ENCODE measurements around the gene RHOG. TPM values are rescaled to one million over a fixed set of nuclear protein-coding genes. Genes with fewer than 3 reads are reported as not detected.

Gene RHOG
- total RNA-seq, 1 experiment from 2014 or later = 50.9 TPM

DNA sequence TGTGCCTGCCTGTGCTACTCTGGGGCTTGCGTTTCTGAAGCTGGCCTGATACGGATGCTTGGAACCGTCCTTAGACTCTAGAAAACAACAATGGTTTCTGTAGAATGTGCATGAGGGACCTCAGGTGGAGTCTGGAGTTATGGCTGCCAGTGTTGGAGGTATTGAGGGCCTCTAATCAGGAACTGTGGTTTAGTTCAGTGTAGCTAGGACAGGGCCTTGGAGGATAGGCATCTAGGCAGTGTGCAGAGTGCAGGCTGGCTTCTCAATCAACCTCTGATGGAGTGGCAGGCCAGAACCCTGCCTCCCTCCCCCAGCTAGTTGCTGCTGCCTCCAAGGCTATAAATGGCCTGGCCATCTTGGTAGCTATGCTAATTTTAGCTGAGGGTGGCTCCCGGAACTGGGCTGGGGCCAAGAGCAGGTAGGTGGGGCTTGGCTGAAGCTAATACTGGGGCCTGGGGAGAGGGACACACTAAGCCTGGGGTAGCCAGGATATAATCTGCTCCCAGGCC is 18.7 kb upstream of the RHOG start:
- no peak for DNase-seq (ENCODE audit: low spot score)

DNA sequence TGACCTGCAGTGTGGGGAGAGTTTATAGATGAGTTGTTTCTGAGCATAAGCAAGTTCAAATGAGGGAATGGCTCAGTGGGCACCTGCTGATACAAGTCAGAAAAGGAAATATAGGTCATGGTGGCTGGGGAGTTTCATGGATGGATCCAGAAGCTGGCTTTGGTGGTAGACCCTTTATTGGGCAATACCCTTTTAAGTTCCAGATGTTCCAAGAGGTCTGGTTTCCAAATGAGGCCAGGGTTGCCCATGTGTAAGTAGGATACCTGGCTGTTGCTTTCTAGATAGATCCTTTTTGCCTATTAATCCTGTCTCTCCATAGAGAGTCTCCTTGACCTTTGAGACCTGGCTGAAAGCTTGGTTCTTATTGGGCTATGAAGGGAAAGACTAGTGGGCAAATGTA is 16.9 kb upstream of the RHOG start:
- no peak for DNase-seq (ENCODE audit: low spot score)

DNA sequence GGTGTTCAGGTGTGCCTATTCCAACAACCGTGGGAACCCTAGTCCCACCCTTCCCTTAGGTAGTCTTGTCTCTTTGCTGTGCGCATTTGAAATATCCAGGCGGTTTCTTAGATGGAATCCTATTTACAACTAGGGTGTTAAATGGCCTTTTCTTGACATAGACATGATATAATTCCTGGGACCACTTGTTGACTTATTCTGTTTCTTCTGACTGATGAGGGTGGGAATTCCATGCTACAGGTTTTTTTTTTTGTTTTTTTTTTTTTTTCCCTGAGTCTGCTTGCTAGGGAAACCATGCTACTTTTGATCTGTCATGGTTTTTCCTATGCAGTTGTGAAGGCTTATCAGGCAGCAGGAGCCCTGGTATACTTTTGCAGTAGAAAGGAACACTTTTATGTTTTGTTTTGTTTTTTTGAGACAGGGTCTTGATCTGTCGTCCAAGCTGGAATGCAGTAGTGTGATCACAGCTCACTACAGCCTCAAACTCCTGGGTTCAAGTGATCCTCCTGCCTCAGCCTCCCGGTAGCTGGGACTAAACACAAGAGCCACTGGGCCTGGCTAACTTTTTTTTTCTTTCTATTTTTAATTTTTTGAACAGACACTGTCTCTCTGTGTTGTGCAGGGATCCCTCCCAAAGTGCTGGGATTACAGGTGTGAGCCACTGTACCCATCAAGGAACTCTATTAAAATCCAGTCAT is 16.2 kb upstream of the RHOG start:
- no peak for DNase-seq (ENCODE audit: low spot score)

DNA sequence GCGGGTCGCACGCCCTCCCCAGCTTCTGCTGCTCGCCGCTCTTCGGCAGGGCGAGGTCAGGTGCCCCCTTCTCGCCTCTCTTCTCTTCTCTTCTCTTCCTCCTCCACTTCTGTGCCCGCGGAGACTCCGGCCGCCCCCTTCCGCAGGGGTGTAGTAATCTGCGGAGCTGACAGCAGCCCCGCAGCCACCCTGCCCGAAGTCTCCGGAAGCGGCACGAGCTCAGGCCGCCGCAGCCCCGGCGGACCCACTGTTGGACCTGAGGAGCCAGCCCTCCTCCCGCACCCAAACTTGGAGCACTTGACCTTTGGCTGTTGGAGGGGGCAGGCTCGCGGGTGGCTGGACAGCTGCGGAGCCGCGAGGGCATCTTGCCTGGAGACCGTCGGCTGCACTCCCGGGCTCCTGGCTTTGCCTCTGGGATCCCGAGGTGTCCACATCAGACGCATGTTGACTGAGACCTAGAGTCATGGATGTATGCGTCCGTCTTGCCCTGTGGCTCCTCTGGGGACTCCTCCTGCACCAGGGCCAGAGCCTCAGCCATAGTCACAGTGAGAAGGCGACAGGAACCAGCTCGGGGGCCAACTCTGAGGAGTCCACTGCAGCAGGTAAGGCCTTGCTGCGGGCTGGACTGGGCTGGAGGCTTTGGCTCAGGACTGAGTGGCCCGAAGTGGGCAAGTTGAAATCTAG is 15.2 kb upstream of the RHOG start:
- DNase-seq (ENCODE audit: low spot score) = peak; percentile 30

DNA sequence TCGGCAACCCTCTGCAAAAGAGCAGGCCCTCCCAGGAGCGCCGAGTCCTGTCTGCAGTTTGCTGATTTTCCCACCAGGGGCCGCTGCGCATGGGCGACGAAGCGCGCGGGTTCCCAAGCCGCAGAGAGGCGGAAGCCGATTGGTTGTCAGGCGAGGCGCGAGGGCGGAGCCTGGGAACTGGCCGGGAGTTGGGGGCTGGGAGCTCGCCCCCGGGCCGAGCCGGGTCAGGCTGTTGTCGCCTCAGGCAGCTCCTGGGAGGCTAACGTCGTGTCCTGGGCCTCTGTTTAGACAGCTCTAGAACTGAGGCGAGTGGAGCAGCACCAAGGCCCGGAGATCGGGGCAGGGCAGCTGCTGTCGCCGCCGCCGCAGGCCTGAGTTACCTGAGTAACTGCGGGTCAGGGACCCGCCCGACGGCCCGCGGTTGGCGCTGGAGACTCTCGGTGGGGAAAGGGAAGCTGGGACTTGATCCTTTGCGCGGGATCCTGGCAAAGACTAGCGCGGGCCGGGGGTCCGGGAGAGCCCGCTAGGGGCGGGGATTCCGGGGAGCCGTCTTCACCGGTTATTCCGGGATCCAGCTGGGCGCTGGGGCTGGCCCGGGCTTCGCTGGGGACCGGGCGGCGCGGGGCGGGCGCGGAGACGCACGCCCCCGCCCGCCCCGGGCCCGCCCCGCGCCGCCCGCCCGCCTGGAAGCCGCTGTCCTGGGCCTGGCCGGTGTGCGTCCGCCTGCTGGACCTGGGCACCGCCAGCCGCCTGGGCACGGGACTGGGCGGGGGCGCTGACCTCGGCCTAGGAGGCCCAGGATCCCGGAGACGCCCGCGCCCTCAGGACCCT is 14.4 kb upstream of the RHOG start, which contains the start of gene STIM1:
TSS of gene STIM1 (plus strand) at position 688 of the 831 bp plus-strand sequence. CDS start 607 bp downstream, outside the sequence.
- DNase-seq (ENCODE audit: low spot score) = peak; percentile 87

DNA sequence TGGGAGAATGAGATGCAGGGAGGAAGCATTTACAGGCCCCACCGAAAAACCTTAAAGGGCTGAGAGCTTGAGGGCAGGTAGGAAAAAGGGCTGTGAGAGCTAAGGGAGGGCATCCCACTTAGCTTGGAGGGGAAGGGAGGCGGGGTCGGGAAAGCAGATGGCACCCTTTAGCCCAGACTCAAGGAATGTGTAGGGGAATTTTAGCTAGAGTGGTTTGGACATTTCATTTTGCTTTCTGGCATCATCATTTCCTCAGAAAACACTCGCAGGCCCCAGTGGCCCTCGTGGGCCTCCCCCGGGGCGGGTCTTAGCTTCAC is 13.9 kb upstream of the RHOG start:
- DNase-seq (ENCODE audit: low spot score) = no peak

DNA sequence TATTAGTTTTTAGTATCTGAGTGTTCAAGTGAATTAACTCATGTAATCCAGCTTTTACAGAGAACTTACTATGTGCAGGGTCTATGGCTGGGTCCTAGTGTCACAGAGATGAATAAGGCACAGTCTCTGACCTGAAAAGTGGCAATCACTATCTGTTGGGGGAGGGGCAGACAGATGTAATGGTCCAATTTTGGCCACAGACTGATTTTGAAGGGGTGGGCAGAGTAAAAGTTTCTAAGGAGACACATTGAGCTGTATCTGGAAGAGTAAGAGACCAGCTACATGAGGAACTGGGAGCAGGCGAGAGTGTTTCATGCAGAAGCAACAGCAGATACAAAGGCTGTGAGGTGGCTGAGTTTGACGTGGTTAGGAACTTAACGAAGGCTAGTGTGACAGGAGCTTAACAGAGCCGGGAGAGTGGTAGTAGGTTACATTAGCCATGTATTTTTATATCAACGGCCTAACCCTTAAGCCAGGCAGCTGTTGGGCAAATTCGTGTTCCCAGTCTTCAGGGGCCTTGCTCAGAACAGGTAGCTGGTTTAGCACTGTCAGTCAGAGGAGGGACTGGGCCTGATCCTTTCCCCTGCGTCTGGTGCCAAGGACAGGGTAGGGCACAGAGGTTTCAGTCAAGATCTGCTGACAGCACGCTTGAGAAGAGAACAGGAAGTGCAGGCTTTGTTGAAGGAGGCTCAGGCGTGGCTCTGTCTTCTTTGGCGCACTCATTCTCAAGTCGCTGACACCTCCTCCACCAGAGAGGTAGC is 13.3 kb upstream of the RHOG start:
- no peak for DNase-seq (ENCODE audit: low spot score)

DNA sequence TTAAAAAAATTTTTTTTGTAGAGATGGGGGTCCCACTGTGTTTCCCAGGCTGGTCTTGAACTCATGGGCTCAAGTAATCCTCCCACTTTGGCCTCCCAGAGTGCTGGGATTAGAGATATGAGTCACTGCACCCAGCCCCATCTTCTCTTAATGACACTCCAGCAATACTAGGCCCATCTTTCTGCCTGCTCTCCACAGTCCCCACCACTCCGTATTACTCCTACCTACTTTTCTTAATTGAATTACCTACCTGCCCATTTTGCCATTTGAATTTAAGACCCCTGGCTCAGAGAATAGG is 12.7 kb upstream of the RHOG start:
- DNase-seq (ENCODE audit: low spot score) = no peak

DNA sequence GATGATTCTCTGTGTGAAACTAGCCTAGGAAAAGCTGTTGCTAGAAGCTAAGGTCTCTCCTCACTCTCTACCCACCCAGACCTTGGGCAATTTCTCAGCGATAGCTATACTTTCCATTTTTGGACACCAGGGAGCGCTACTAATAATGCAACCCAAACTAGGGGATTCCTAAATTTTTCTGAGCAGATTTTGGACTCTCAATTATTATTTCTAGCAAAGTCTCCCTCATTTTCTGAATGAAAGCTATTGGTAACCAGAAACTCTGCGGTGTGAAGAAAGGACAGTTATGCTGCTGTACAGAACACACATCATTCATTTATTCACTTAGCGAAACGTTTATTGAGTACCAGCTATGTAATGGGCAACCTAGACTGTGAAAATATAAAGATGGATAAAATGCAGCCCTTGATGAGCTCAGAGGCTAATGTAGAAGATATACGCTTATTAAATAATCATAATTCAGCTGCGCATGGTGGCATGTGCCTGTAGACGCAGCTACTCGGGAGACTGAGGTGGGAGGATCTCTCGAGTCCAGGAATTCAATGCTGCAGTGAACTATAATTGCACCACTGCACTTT is 8.6 kb upstream of the RHOG start:
- DNase-seq (ENCODE audit: low spot score) = peak; percentile 41

DNA sequence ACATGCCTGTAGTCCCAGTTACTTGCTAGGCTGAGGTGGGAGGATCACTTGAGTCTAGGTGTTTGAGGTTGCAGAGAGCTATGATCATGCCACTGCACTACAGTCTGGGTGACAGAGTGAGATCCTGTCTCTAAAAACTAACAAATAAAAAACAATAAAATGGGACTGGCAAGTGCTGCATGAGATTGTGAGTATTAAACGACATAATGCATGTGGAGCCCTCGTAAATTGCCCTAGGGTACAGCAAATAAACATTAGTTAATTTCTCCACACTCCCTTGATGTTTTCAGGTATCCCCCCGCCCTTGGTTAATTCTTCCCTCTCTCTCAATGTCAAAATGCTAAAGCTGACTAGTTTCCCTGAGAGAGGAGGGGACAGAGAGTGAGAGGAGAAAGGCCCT is 4.9 kb upstream of the RHOG start:
- no peak for DNase-seq (ENCODE audit: low spot score)

DNA sequence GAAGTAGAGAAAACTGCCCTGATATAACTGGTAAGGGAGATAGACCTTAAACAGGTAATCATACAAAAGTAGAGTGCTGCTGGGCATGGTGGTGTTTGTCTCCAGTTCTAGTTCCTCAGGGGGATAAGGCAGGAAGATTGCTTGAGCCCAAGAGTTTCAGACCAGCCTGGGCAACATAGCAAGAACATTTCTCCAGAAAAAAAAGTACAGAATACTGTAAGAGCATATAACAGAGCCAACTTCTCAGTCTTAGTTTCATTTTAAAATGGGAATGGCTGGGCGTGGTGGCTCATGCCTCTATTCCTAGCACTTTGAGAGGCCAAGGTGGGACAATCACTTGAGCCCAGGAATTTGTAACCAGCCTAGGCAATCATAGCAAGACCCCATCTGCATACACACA is 4.5 kb upstream of the RHOG start:
- no peak for DNase-seq (ENCODE audit: low spot score)

DNA sequence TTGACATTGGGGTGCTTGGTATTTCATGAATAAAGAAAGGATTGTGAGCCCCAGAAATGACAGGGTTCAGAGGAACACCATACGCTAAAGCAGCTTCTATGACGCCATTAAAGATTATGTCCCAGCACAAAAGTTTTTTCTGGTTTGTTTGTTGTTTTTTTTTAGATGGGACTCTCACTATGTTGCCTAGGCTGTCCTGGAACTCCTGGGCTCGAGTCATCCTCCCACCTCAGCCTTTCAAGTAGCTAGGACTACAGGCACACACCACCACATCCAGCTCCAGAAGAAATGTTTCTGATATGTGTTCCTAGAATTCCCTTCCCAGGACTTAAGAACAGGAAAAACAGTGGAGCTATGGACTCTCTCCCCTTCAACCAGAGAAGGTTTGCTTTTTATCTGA is 2.6 kb upstream of the RHOG start:
- no peak for DNase-seq (ENCODE audit: low spot score)

DNA sequence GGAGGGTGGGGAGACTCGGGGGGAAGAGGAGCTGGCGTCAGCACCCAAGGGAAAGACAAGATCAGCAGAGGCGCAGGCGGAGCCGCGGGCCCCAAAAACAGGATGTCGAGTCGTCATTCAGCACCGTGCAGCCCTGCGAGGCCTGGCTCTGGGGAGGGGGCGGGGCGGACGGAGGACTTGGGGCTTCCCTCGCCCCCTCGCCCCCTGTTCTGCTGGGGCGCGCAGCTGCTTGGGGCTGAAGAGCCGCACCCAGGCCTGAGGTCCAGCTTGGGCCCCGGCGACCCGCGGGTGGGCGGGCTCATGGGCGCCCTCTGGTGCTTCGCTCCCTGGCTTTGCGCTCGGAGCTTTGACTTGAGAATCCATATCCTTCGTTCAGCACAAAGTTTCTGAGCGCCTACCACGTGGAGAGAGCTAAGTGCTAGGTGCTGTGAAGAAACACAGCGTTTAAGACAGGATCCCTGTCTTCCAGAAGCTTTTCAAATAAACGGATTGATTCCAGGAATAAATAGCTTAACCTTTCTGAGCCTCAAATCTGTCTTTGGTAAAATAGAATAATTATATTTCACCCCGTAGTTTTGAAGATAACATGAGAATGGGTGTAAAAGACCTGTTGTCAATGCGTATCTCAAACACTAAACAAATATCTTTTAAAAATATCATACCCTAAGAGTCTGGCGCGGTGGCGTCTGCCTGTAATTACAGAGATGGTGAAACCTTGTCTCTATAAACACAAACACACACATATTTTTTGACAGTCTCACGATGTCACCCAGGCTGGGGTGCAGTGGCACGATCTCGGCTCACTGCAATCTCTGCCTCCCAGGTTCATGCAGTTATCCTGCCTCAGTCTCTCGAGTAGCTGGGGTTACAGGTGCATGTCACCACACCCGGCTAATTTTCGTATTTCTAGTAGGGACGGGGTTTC is 929 bp upstream of the RHOG start:
- peak; percentile 80 for DNase-seq (ENCODE audit: low spot score)

DNA sequence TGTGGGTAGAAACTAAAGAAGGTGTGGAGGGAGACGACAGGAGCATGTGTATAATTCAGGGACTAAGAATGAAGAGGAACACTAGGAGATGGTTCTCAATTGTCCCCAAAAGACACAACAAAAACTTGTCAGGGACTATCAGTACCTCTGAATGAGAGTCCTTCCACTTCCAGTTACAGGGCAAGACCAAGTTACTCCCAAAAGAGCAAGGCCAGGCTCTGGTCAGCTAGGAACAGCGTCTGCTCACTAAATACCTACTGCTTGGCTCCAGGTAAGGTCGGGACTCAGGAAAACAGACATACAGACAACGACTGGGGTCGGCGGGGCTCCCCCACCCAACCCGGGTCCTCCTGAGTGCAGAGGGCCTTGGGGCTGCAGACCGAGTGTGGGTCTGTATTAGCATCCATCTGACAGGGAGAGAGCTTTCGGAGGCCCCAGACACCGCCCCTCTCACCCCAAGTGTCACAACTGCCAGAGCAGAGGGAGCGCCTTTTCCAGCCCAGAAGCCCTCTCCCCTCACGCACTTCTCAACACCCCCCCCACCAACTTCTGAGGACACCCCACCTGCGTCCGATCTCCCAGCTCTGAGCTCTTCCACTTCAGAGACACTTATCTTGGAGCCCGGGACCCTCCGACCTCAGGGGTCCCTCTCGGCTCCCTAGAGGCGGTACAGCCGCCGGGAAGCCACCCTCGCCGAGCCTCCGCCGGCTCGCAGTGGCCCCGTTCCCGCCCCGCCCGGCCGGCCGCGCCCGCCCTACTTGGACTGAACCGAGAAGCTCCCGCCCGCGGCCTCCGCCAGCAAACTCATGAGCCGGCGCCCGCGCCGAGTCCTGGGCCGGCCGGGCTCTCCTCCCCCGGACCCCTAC is 522 bp downstream of the RHOG start:
- DNase-seq (ENCODE audit: low spot score) = no peak

DNA sequence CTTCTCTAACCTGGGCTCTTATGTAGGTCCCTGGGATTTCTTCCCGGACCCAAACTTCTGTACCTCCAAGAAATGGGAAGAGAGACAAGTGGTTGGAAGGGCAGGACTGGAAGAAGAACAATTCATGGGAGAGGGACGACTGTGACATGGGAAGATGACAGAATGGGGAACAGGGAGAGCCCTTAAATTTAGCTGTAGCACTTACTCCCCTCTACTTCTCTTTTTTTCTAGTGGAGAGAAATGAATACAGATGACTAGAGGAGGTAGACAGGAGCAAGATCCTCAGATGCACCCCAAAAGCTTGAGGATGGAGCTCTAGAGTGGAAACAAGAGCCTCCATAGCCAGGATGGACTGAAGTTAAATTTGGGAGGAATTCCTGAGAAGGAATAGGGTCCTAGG is 2.3 kb downstream of the RHOG start:
- no peak for DNase-seq (ENCODE audit: low spot score)

DNA sequence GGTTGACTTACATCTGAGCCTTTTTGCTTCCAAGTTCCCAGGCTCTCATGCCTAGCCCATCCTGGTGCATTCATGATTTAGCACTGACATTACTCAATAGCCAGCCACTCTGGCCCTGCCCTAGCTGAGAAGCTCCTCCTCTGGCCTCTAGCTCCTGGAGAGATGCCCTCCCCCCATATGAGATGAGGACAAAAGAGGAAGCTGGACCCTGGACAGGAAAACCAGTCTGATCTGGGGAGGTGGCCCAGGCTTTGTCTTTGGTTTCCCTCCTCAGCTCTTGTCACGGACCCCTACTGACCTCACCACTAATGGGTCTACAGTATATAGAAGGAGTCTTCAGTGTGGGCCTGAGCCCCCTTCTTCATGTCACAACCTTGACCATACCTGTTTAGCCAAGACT is 3.0 kb downstream of the RHOG start:
- DNase-seq (ENCODE audit: low spot score) = no peak

DNA sequence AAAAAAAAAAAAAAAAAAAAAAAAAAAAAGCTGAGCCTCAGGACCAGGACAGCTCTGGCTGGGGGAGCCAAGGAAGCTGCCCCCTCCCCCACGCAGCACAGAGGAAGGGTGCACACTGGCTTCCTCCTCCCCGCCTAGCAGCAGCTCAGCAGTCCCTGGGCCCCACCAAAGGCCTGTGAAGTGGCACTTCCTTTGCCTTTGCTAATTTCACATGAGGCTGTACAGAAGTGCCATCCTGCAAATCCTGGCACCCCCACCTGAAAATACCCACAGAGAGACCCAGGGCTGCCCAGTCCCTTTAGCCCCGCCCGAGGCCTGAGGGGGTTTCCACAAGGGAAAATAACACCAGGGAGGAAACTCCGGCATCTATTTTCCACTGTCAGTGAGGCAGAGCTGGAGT is 3.9 kb downstream of the RHOG start:
- no peak for DNase-seq (ENCODE audit: low spot score)

DNA sequence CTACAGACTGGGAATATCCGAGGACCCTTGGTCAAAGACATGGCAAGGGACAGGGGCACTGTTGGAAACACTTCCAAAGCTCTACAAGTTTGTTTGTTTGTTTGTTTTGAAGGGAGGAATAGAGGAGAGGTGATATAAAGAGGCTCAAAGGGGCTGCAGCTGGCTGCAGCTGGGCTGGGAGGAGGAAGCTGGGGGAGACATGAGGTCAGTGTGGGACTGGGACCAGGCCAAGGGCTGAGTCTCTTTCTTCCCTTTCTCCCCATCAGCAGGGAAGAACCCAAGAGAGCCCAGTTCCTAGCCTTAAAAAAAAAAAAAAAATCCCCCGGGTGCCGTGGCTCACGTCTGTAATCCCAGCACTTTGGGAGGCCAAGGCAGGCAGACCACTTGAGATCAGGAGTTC is 5.0 kb downstream of the RHOG start:
- no peak for DNase-seq (ENCODE audit: low spot score)

DNA sequence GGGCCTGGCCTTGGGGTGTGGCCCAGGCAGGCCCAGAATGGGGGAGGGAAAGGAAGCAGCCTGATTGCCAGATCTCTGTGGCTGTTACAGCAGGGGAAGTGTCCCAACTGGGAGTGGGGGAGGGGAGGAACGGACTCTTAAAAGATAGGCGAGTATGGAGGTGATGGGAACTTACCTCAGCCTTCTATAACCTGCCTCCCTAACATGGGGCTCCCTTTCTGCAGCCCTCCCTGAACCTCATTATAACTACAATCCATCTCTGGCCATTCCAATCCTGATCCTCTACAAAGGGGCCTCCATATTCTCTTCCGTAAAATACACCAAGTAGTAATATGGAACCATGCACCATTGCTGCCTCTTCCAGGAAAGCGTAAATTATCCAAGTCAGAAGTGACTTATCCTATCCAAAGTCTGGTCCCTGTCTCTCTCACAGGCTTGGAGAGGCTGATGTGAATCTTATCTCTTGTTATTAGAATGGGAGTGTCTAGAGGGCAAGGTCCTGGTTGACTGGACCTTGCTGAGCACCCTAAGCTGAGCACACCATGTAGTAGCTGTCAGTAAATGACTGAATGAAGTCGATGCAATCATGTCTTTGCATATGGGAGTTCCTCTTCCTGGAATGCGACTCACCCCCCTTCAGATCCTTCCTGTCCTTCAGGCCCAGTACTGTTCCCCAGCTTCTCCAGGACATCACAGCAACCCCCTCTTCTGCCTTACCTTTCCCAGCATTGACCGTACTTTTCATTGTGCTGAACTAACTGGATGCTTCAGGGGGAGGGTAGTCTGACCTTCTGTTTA is 5.9 kb downstream of the RHOG start:
- DNase-seq (ENCODE audit: low spot score) = no peak
